HG02885 (cell line): ENCODE data around the gene LRRC42.
"Not testable (repeated sequence)": the region's sequence is repeated elsewhere in the genome, so short reads cannot be mapped to it uniquely, and the experiment has no call there.

ENCODE experiments used
- ATAC-seq: cut with Tn5 transposase; IDR thresholded peaks from one replicate; pipeline ENCODE4 v1.9.1; 2021; ENCODE audit warnings: mild to moderate bottlenecking; ENCODE audit not compliant: unreplicated experiment, poor library complexity

LRRC42 gene

GRCh38 chr1:54002544-54003248, 56.5 kb downstream of the LRRC42 start:
- no peak for ATAC-seq

DNA sequence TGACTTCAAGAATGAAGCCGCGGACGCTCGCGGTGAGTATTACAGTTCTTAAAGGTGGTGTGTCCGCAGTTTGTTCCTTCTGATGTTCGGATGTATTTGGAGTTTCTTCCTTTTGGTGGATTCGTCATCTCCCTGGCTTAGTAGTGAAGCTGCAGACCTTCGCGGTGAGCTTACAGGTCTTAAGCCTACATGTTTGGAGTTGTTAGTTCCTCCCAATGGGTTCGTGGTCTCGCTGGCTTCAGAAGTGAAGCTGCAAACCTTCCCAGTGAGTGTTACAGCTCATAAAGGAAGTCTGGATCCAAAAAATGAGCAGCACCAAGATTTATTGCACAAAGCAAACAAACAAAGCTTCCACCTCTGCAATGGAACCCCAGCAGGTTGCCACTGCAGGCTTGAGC, 57.1 kb downstream of the LRRC42 start:
- no peak for ATAC-seq

DNA sequence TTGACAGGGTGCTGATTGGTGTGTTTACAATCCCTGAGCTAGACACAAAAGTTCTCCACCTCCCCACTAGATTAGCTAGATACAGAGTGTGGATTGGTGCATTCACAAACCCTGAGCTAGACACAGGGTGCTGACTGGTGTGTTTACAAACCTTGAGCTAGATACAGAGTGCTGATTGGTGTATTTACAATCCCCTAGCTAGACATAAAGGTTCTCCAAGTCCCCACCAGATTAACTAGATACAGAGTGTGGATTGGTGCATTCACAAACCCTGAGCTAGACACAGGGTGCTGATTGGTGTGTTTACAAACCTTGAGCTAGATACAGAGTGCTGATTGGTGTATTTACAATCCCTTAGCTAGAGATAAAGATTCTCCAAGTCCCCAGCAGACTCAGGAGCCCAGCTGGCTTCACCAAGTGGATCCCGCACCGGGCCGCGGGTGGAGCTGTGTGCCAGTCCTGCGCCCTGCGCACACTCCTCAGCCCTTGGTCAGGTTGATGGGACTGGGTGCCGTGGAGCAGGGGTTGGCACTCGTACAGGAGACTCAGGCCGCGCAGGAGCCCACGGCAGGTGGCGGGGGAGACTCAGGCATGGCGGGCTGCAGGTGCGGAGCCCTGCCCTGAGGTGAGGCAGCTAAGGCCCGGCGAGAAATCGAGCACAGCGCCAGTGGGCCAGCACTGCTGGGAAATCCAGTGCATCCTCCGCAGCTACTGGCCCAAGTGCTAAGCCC, 57.8 kb downstream of the LRRC42 start:
- ATAC-seq, result not testable (repeated sequence)

DNA sequence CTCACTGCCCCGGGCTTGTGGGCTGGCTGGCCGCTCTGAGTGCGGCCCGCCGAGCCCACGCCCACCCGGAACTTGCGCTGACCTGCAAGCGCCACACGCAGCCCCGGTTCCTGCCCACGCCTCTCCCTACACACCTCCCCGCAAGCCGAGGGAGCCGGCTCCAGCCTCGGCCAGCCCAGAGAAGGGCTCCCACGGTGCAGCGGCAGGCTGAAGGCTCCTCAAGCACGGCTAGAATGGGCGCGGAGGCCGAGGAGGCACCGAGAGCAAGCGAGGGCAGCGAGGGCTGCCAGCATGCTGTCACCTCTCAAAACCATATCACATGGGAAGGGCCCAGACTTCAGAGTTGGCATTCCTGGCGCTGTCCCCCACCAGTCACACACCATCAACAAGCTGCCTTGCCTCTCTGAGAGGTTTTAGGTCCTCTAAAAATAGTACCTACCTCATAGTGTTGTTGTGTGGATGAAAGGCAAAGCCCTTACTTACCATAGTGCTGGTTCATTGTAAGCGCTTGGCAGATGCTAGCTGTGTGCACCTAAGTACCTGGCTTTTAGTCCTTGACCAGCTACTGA, 58.4 kb downstream of the LRRC42 start:
- no peak for ATAC-seq

DNA sequence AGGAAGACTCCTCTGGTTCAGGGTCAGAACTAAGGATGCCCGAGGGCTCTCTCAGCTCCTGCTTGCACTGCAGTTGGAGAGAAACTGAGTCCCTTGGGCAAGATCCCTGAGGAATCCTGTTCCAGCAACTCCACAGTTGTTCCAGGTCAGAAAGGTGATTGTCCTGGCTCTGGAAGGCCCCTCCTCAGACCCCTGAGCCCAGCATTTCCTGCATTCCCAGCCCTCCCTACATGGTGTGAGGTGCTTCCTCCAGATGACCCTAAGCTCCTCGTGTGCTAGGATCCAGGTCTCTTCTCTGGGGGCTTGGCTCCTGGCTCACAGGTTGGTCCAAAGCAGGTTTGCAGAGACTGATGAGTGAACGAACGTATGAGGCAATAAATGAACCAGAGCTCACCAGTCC, 60.4 kb downstream of the LRRC42 start:
- no peak for ATAC-seq

GRCh38 chr1:54007613-54008012, 61.5 kb downstream of the LRRC42 start:
- ATAC-seq, result no peak

DNA sequence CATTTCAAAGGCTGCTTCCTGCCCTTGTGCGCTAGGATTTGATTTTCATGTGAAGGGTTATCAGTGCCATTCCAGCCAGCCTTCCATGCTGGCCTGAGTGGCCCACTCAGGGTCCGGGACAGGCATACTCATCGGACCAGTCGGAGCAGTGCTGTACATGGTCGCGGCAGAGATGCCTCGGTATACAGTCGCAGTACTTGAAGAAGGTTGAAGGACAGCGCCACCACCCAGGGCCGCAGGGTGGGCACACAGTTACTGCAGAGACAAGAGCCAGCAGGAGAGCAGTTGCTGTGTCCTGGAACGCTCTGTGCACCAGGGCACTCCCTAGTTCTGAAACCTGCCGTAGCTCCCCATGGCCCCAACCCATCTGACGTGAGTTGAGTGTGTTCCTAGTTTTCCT, 62.7 kb downstream of the LRRC42 start:
- ATAC-seq, result no peak

- no peak for ATAC-seq
Observed at GRCh38 chr1:54009406-54009805, 63.3 kb downstream of the LRRC42 start.

GRCh38 chr1:54010415-54011117, 64.4 kb downstream of the LRRC42 start:
- ATAC-seq, result no peak

DNA sequence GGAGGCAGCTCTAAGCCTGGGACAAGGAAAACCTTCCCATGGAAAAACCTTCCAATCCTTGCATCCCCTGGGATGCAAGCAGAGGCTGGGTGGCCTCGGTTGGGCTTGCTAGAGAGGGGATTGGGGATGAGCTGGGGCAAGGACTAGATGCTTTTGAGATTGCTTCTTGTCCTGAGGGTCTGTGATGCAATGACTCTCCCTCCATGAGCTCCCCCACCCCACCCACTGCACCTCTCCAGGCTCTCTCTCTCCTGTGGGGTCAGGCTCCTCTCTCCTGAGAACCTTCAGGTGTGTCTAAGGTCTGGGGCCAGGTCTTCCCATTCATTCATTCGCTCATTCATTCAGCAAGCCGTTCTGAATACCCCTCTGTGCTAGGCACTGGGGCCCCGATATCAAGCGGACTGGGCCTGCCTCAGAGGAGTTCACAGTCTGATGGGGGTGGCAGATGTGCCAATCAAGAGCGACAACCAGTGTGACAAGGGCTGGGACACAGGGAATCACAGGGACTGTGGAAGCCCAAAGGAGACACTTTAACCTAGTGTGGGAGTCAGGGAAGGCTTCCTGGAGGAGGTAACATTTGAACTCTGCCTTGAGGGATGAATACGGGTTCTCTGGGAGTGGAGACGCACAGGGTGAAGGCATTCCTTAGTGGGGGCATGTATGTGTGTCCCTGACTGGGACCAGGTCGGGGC, 65.3 kb downstream of the LRRC42 start:
- ATAC-seq, result no peak

GRCh38 chr1:54012008-54012325, 65.8 kb downstream of the LRRC42 start:
- no peak for ATAC-seq

DNA sequence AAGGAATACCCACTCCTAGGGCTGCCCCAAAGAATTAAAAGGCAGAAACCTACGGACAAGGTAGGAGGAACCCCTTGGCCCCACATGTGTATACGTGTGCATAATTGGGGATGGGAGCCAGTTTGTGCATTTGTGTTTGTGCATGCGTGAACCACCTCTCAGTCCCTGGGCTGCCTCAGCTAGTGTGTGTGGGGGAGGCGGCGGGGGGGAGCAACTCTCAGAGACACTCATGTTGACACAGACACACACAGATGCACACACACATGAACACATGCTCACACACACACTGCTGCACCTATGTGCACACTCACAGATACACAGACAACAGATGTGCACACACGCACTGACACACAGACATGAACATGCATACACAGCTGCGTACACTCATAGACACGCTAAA, 66.7 kb downstream of the LRRC42 start:
- no peak for ATAC-seq

DNA sequence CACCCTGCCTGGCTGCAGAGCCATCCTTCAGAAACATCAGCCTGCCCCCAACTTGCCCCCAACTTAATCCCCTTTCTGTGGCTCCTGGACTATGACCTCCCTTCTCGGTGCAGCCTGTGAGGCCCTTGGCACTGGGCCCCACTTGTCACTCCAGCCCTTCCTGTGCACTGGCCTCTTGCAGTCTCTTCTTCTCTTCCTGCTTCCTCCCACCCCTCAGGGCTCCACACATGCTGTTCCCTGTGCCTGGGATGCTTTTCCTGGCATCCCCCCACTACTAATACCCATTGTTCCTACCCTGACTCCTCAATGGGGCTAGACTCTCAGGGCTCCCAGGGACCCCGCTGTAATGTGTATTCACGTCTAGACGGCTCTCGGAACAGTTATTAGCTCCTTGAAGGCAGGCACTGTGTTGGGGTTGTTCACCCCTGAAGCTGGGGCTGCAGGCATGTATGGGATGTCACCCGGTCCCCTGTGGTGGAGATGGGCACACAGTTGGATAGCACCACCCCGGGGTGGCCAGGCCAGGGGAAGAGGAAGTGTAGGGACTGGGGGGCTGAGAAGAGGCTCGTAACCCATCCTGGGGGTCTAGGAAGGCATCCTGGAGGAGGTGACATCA, 67.4 kb downstream of the LRRC42 start:
- no peak for ATAC-seq

DNA sequence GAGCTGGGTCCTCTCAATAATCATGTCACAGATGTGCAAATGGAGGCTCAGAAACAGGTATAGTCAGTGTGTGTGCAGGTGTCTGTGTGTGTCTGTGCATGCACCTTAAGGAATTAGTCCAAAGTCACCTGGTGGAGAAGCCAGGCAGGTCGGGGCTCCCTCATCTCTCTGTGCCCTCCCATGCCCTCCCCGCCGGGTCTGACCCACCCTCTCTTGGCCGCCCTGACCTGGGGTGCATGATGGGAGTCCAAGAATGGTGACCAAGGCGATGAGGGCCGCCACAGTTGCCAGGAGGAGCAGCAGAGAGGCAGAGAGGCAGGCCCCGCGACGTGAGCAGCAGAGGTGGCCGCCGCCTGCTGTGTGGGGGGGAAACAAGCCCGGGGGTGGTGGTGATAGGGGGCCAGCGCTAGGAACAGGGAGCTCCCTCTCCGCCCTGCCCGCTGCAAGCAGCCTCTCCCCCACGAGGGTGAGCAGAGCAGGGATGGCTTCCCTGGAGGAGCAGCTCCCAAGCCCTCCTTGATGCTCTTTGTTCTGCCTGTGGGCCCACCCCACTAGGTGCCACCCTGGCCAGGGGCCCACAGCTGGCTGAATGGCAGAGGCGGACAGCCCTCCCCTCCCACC, 68.0 kb downstream of the LRRC42 start:
- ATAC-seq, result no peak

- ATAC-seq, result no peak
Observed at GRCh38 chr1:54016343-54017282, 70.5 kb downstream of the LRRC42 start.
